KOPT-K1 (cell line): ENCODE data around the gene TRIM21.
"Not testable (repeated sequence)": the region's sequence is repeated elsewhere in the genome, so short reads cannot be mapped to it uniquely, and the experiment has no call there.

Source experiments
- H3K27ac ChIP-seq: fragments of 200-600 bp; sonication (generic); 2 replicates; pipeline ENCODE4 v1.5.1; 2016; ENCODE audit warnings: antibody characterized with exemption, mild to moderate bottlenecking, low read depth, low read length; ENCODE audit not compliant: poor library complexity, severe bottlenecking
- H3K36me3 ChIP-seq: fragments of 200-600 bp; sonication (generic); 2 replicates; pipeline ENCODE4 v1.5.1; 2017; ENCODE audit warnings: antibody characterized with exemption, mild to moderate bottlenecking, low read length, moderate library complexity; ENCODE audit not compliant: insufficient read depth
- H3K9me3 ChIP-seq: fragments of 200-600 bp; sonication (generic); 2 replicates; pipeline ENCODE4 v1.5.1; 2017; ENCODE audit warnings: antibody characterized with exemption, low read length, mild to moderate bottlenecking; ENCODE audit not compliant: insufficient read depth, poor library complexity, severe bottlenecking

The TRIM21 gene

DNA sequence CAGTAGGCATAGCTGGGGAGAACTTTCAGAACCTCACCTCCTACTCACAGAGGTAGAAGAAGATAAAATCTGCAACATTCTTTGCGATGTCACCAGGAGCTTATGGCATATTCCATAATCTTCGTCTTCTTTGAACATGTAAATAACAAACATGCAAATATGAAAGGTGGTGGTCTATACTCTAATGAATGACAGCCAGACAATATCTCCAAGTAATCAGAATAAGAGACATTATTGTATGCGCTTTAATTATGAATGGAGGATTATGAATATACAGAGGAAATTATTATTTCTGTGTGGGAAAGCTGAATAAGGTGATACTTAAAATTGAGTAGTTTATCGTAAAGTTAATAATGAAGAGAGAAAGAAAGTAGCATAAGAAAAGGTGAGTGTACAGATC lies 25.2 kb downstream of the TRIM21 start, which contains the start of gene OR52B4:
Gene OR52B4 (minus strand): TSS at position 101 of the 400 bp plus-strand sequence. CDS start 91 bp downstream, at position 10.
- Histone ChIP-seq H3K36me3 (no peaks in the 10 kb centered on the region), H3K27ac (no peak within 1 kb of the TSS), H3K9me3 (no peaks in the 10 kb centered on the region)

DNA sequence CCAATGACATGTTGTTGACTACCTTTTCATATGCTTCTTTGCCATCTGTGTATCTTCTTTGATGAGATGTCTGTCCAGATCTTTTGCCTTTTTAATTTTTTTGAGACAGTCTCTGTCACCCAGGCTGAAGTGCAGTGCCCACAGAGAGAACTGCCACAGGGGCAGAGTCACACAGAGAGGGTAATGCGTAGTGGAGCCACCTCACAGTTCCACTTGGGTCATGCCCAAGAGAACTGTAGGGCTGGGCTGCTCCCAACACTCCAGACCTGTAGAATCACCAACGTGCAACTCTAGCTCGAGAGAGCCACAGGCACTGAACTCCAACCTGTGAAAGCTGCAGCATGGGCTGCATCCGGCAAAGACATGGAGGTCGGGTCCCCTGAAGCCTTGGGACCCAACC lies 45.4 kb downstream of the TRIM21 start:
- H3K36me3 ChIP-seq, H3K27ac ChIP-seq, H3K9me3 ChIP-seq: not testable (repeated sequence)

DNA sequence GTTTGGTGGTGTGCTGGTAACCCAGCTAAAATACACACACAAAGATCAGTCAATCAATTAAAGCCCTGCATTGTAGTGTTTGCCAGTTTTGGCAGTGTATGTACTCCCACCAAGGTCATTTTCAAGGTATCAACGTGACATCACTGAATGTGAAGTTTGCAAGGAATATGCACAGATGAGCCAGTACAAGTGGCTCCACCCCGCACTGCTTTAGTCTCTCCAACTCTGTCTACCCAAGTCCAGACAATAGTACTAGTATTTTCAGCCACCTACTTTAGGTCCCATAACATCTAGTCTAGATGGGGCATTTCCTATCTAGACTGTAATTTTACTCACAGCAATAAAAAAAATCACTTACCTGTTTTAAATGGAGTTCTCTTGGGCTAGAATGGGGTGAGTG lies 48.1 kb downstream of the TRIM21 start:
- H3K9me3 ChIP-seq, H3K36me3 ChIP-seq: not testable (repeated sequence)

More for the DNA sequence above, 48.1 kb downstream of the TRIM21 start:
- H3K27ac ChIP-seq, result not testable (repeated sequence)
